Measurements from ENCODE around the gene EXOSC3. TPM values are rescaled to one million over a fixed set of nuclear protein-coding genes. Genes with fewer than 3 reads are reported as not detected.
A peak's percentile ranks its signal among the peaks of the same experiment; 100 is the strongest.

The EXOSC3 gene
- total RNA-seq, 4 donors from 2014 or later: 19.7 to 39.7 (median 34.0) TPM

DNA sequence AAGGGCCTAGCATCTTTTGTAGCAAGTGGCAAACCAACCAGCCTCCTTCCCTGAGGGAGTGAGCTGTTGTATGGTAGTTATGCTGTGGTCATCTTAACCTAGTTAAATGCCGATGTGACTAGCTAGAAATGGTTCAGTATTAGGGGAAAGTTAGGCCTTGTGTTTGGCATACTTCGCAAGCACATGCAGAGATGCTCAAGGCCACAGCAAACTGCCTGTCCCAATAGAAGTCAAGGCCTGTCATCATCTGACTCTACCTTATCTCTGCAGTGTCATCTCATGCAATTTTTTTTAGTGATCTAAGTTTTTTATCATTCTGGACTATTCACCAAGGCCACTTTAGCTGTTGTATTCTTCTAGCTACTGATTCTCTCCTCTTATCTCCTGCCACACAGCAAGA lies 5.2 kb upstream of the EXOSC3 start:
- H3K4me1 ChIP-seq: peaks cover 6% of the 10 kb centered on the region
- H3K4me3 ChIP-seq: no peak overlapping the region
- H3K27me3 ChIP-seq: peaks cover 7% of the 10 kb centered on the region
- 95% methylated on average over 2 of the region's 2 CpGs for whole genome bisulfite sequencing
- no peak for DNase-seq (ENCODE audit: low spot score in 2 of 2)
- no peaks in the 10 kb centered on the region for H3K9me3 ChIP-seq
- H3K27ac ChIP-seq: no peak overlapping the region
- no peaks in the 10 kb centered on the region for H3K36me3 ChIP-seq
- TF ChIP-seq CTCF (IDR thresholded peaks at IDR 0.05) (no peak), POLR2A (IDR thresholded peaks at IDR 0.05) (no peak), EP300 (IDR thresholded peaks at IDR 0.05) (no peak), POLR2AphosphoS5 (IDR thresholded peaks at IDR 0.05) (no peak)

DNA sequence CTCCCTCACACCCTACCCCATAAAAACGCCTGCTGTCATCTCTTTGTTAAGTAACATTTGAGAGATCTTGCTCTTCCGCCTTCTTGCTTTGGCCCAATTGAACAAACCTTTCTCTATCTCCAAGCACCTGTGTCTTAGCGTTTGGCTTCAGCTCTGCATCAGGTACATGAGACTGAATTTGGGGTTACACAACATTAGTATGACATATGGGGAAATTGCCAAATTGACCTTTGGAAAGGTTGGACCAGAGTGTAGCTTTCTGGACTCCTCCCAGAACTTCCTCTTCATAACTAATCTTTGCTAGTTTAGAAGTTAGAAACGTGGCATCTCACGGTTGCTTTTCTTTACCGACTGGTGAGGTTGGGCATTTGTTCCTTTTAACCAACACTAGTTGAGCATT lies 3.5 kb upstream of the EXOSC3 start:
- peaks cover 18% of the 10 kb centered on the region for H3K4me1 ChIP-seq
- H3K36me3 ChIP-seq: no peaks in the 10 kb centered on the region
- no peaks in the 10 kb centered on the region for H3K9me3 ChIP-seq
- TF ChIP-seq EP300 (IDR thresholded peaks at IDR 0.05) (no peak), POLR2AphosphoS5 (IDR thresholded peaks at IDR 0.05) (no peak), POLR2A (IDR thresholded peaks at IDR 0.05) (no peak), CTCF (IDR thresholded peaks at IDR 0.05) (no peak)
- WGBS: 85% methylated on average over 6 of the region's 6 CpGs
- H3K4me3 ChIP-seq: no peak overlapping the region
- DNase-seq (ENCODE audit: low spot score in 2 of 2): no peak
- H3K27ac ChIP-seq: no peak overlapping the region
- H3K27me3 ChIP-seq: peaks cover 7% of the 10 kb centered on the region

GRCh38 chr9:37787059-37787458 lies 2.2 kb upstream of the EXOSC3 start:
- peaks cover 13% of the 10 kb centered on the region for H3K36me3 ChIP-seq
- 58% methylated on average over 24 of the region's 45 CpGs for WGBS
- H3K9me3 ChIP-seq: no peaks in the 10 kb centered on the region
- peak in 1 of 2 donors; percentile 61 for DNase-seq (ENCODE audit: low spot score in 2 of 2)
- TF ChIP-seq POLR2AphosphoS5 (IDR thresholded peaks at IDR 0.05) (no peak), POLR2A (IDR thresholded peaks at IDR 0.05) (no peak), EP300 (IDR thresholded peaks at IDR 0.05) (no peak), CTCF (IDR thresholded peaks at IDR 0.05) (no peak)
- peaks cover 7% of the 10 kb centered on the region for H3K27me3 ChIP-seq
- peaks cover 27% of the 10 kb centered on the region for H3K4me1 ChIP-seq
- H3K4me3 ChIP-seq: no peak overlapping the region
- H3K27ac ChIP-seq: no peak overlapping the region

DNA sequence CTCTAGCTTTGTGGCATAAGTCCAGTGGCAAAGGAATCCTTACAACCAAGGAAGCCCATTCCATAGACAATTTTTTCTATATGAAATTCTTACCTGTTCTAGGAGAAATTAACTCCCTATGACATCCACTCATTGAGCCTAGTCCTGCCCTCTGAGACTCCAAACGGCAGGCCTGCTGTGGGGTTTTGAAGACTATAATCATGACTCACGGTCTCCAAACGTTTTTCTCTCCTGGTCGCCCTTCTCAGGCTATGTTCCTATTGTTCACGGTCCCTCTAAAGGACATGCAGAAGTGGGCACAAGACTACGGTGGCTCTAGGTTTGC lies 611 bp downstream of the EXOSC3 start:
- H3K36me3 ChIP-seq: peaks cover 40% of the 10 kb centered on the region
- H3K27ac ChIP-seq: peak overlapping the region; percentile 82
- peak overlapping the region; percentile 90 for H3K4me3 ChIP-seq
- WGBS: 0% methylated on average over 6 of the region's 6 CpGs
- H3K9me3 ChIP-seq: no peaks in the 10 kb centered on the region
- peaks cover 7% of the 10 kb centered on the region for H3K27me3 ChIP-seq
- peaks cover 27% of the 10 kb centered on the region for H3K4me1 ChIP-seq
- no peak for DNase-seq (ENCODE audit: low spot score in 2 of 2)
- TF ChIP-seq POLR2A (IDR thresholded peaks at IDR 0.05) (no peak), POLR2AphosphoS5 (IDR thresholded peaks at IDR 0.05) (no peak), EP300 (IDR thresholded peaks at IDR 0.05) (no peak), CTCF (IDR thresholded peaks at IDR 0.05) (no peak)

- peaks cover 76% of the 10 kb centered on the region for H3K36me3 ChIP-seq
These were observed 6.3 kb downstream of the EXOSC3 start for GRCh38 chr9:37778534-37778933.

More at GRCh38 chr9:37778534-37778933, 6.3 kb downstream of the EXOSC3 start:
- DNase-seq (ENCODE audit: low spot score in 2 of 2): no peak
- WGBS: 58% methylated on average over 2 of the region's 2 CpGs
- H3K27me3 ChIP-seq: no peaks in the 10 kb centered on the region
- no peak overlapping the region for H3K27ac ChIP-seq
- peaks cover 11% of the 10 kb centered on the region for H3K4me1 ChIP-seq
- H3K4me3 ChIP-seq: no peak overlapping the region
- TF ChIP-seq CTCF (IDR thresholded peaks at IDR 0.05) (no peak), POLR2AphosphoS5 (IDR thresholded peaks at IDR 0.05) (no peak), POLR2A (IDR thresholded peaks at IDR 0.05) (no peak), EP300 (IDR thresholded peaks at IDR 0.05) (no peak)
- no peaks in the 10 kb centered on the region for H3K9me3 ChIP-seq
